HepG2 (cell line): ENCODE measurements around the gene LUC7L. TPM values are rescaled to one million over a fixed set of nuclear protein-coding genes. Genes with fewer than 3 reads are reported as not detected.

Source experiments
- CBX1 ChIP-seq: IDR thresholded peaks from one replicate; pipeline ENCODE4 v1.6.1; 2016; ENCODE audit warnings: antibody characterized with exemption, low read depth
- CSRNP1 ChIP-seq: sonication (generic); formaldehyde crosslinking; IDR thresholded peaks from 2 replicates; pipeline ENCODE4 v1.8.1; 2023; ENCODE audit warnings: mild to moderate bottlenecking, missing genetic modification reagents
- JUN ChIP-seq: sonication (generic); formaldehyde crosslinking; IDR thresholded peaks from 2 replicates; pipeline ENCODE4 v1.4.0; 2020; ENCODE audit warnings: mild to moderate bottlenecking, missing genetic modification reagents
- KAT7 ChIP-seq: IDR thresholded peaks from 2 replicates; pipeline ENCODE4 v1.6.1; 2018; ENCODE audit warnings: borderline replicate concordance, missing compliant biosample characterization
- KDM5B ChIP-seq: sonication (generic); formaldehyde crosslinking; IDR thresholded peaks from 2 replicates; pipeline ENCODE4 v1.4.0; 2020; ENCODE audit warnings: missing genetic modification reagents, mild to moderate bottlenecking, borderline replicate concordance
- LCORL ChIP-seq, 2 experiments: fragments of 450-650 bp in 1 of 2; sonication (generic) in 1 of 2; formaldehyde crosslinking in 1 of 2; IDR thresholded peaks; 2 replicates each; pipeline versions ENCODE4 v1.5.0 to v1.6.1; 2017 to 2020; ENCODE audit warnings: antibody characterized with exemption in 1 of 2, missing genetic modification reagents in 1 of 2
- MATR3 ChIP-seq: sonication (generic); formaldehyde crosslinking; IDR thresholded peaks from 2 replicates; pipeline ENCODE4 v1.4.0; 2020; ENCODE audit warnings: missing genetic modification reagents
- MAZ ChIP-seq, 2 experiments: sonication (generic) in 1 of 2; formaldehyde crosslinking in 1 of 2; IDR thresholded peaks; 2 replicates each; pipeline versions ENCODE4 v1.5.0 to v1.6.1; 2012 to 2020; ENCODE audit warnings: low read depth in 2 of 2, mild to moderate bottlenecking in 2 of 2, borderline replicate concordance in 1 of 2, improper control_type of control experiment in 1 of 2, low read length in 1 of 2, missing genetic modification reagents in 1 of 2, moderate library complexity in 1 of 2
- MBNL3 ChIP-seq: fragments of 250-450 bp; sonication (Bioruptor Pico); conservative IDR thresholded peaks from 2 replicates; pipeline ENCODE4 v1.8.0; 2022; ENCODE audit warnings: mild to moderate bottlenecking, inconsistent platforms
- NCOA2 ChIP-seq: sonication (generic); formaldehyde crosslinking; IDR thresholded peaks from 2 replicates; pipeline ENCODE4 v1.8.0; 2022; ENCODE audit warnings: inconsistent platforms
- NFIB ChIP-seq: sonication (generic); formaldehyde crosslinking; IDR thresholded peaks from 2 replicates; pipeline ENCODE4 v1.9.0; 2021; ENCODE audit warnings: missing genetic modification reagents, mild to moderate bottlenecking, borderline replicate concordance
- SRY ChIP-seq: sonication (generic); formaldehyde crosslinking; IDR thresholded peaks from 2 replicates; pipeline ENCODE4 v1.8.0; 2022; ENCODE audit warnings: mild to moderate bottlenecking, missing genetic modification reagents
- SYNCRIP ChIP-seq: fragments of 200-400 bp; formaldehyde crosslinking; IDR thresholded peaks from 2 replicates; pipeline ENCODE4 v1.6.1; 2018; ENCODE audit warnings: mild to moderate bottlenecking, low read depth, low read length; ENCODE audit not compliant: insufficient read depth
- TBP ChIP-seq: sonication (generic); formaldehyde crosslinking; IDR thresholded peaks from 2 replicates; pipeline ENCODE4 v1.5.0; 2020; ENCODE audit warnings: missing genetic modification reagents
- ZNF235 ChIP-seq: sonication (generic); formaldehyde crosslinking; IDR thresholded peaks from 2 replicates; pipeline ENCODE4 v1.8.1; 2023; ENCODE audit warnings: mild to moderate bottlenecking, missing genetic modification reagents, borderline replicate concordance
- ZNF337 ChIP-seq: sonication (generic); formaldehyde crosslinking; IDR thresholded peaks from 2 replicates; pipeline ENCODE4 v1.5.1; 2020; ENCODE audit warnings: missing genetic modification reagents, low read depth, mild to moderate bottlenecking, borderline replicate concordance
- ZNF451 ChIP-seq: sonication (generic); formaldehyde crosslinking; IDR thresholded peaks from 2 replicates; pipeline ENCODE4 v1.5.0; 2020; ENCODE audit warnings: mild to moderate bottlenecking, missing genetic modification reagents
- ZNF562 ChIP-seq: sonication (generic); formaldehyde crosslinking; IDR thresholded peaks from 2 replicates; pipeline ENCODE4 v1.8.0; 2022; ENCODE audit warnings: missing genetic modification reagents, borderline replicate concordance
- ZNF709 ChIP-seq: sonication (generic); formaldehyde crosslinking; IDR thresholded peaks from 2 replicates; pipeline ENCODE4 v1.5.0; 2020; ENCODE audit warnings: mild to moderate bottlenecking, missing genetic modification reagents
- polyA plus RNA-seq, 8 experiments: library from polyadenylated mRNA; depleted of rRNA in 3 of 8; stranded (reverse) in 7 of 8; unstranded in 1 of 8; fragments of >200 nt; fragmentation: Illumina TruSeq in 4 of 8; extraction: Trizol in 4 of 8; gene quantifications; 2 replicates each; pipeline versions ENCODE4 v1.2.1 to v1.2.3, GENCODE V29; 2011 to 2016; ENCODE audit warnings: low read depth in 4 of 8, missing spikeins in 1 of 8, mixed read lengths in 1 of 8; ENCODE audit not compliant: insufficient read depth in 1 of 8
- total RNA-seq, 5 experiments: library from RNA; depleted of rRNA; stranded (reverse); fragments of >200 nt; fragmentation: Illumina TruSeq; extraction: Trizol; gene quantifications; 2 replicates each; pipeline ENCODE4 v1.2.3, GENCODE V29; 2016; ENCODE audit warnings: low read depth in 1 of 5
- TF ChIP-seq, protein P1 (sequence below): sonication (generic); formaldehyde crosslinking; IDR thresholded peaks from 2 replicates; pipeline ENCODE4 v1.4.0; 2020; ENCODE audit warnings: missing genetic modification reagents
- TF ChIP-seq, protein P2 (sequence below): sonication (generic); formaldehyde crosslinking; conservative IDR thresholded peaks from 2 replicates; pipeline ENCODE4 v1.5.0; 2020; ENCODE audit warnings: missing genetic modification reagents

The LUC7L gene
- total and polyA plus RNA-seq, 2 of the 13 experiments (the other 11 are each of a cell fraction or from before 2014, with no cell fraction given): 48.7 to 56.9 TPM

GRCh38 chr16:180681-181564, 48.3 kb downstream of the LUC7L start (continued):
- TF ChIP-seq SRY: peak; percentile 99
- peak; percentile 99 for TF ChIP-seq CSRNP1 (CRISPR knock-in tag)
- no peak for TF ChIP-seq LCORL (IDR thresholded peaks at IDR 0.05)
- peak; percentile 93 for TF ChIP-seq LCORL (CRISPR knock-in tag; IDR thresholded peaks at IDR 0.05)
- peak; percentile 94; the same call in 1 of the 2 replicates for TF ChIP-seq NFIB (CRISPR knock-in tag)
- 0 out of 2 replicates have a peak, but pooled peaks have one; percentile 30 for TF ChIP-seq MAZ (IDR thresholded peaks at IDR 0.05; ENCODE audit: borderline replicate concordance, low read depth, low read length)
- peak; percentile 98 for TF ChIP-seq MAZ (CRISPR knock-in tag; IDR thresholded peaks at IDR 0.05; ENCODE audit: low read depth)
- peak; percentile 95 for TF ChIP-seq CBX1
- TF ChIP-seq ZNF562 (CRISPR knock-in tag): peak; percentile 93; the same call in 1 of the 2 replicates
- no peak for TF ChIP-seq MATR3 (CRISPR knock-in tag)
- TF ChIP-seq ZNF235 (CRISPR knock-in tag): peak; percentile 98
- TF ChIP-seq, protein P1, sequence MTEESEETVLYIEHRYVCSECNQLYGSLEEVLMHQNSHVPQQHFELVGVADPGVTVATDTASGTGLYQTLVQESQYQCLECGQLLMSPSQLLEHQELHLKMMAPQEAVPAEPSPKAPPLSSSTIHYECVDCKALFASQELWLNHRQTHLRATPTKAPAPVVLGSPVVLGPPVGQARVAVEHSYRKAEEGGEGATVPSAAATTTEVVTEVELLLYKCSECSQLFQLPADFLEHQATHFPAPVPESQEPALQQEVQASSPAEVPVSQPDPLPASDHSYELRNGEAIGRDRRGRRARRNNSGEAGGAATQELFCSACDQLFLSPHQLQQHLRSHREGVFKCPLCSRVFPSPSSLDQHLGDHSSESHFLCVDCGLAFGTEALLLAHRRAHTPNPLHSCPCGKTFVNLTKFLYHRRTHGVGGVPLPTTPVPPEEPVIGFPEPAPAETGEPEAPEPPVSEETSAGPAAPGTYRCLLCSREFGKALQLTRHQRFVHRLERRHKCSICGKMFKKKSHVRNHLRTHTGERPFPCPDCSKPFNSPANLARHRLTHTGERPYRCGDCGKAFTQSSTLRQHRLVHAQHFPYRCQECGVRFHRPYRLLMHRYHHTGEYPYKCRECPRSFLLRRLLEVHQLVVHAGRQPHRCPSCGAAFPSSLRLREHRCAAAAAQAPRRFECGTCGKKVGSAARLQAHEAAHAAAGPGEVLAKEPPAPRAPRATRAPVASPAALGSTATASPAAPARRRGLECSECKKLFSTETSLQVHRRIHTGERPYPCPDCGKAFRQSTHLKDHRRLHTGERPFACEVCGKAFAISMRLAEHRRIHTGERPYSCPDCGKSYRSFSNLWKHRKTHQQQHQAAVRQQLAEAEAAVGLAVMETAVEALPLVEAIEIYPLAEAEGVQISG (CRISPR knock-in tag): peak; percentile 93
- no peak for TF ChIP-seq SYNCRIP
- no peak; the same call in 1 of the 2 replicates for TF ChIP-seq KAT7 (CRISPR knock-in tag)
- TF ChIP-seq MBNL3 (CRISPR knock-in tag): no peak
- peak; percentile 100 for TF ChIP-seq KDM5B (CRISPR knock-in tag)
- TF ChIP-seq TBP (CRISPR knock-in tag): no peak
- TF ChIP-seq ZNF451 (CRISPR knock-in tag): peak; percentile 98
- TF ChIP-seq JUN (CRISPR knock-in tag): peak; percentile 77
- TF ChIP-seq ZNF709: peak; percentile 98
- TF ChIP-seq NCOA2 (CRISPR knock-in tag): peak; percentile 63; the same call in 1 of the 2 replicates
- TF ChIP-seq ZNF337 (CRISPR knock-in tag): peak; percentile 98; the same call in 1 of the 2 replicates
- TF ChIP-seq, protein P2, sequence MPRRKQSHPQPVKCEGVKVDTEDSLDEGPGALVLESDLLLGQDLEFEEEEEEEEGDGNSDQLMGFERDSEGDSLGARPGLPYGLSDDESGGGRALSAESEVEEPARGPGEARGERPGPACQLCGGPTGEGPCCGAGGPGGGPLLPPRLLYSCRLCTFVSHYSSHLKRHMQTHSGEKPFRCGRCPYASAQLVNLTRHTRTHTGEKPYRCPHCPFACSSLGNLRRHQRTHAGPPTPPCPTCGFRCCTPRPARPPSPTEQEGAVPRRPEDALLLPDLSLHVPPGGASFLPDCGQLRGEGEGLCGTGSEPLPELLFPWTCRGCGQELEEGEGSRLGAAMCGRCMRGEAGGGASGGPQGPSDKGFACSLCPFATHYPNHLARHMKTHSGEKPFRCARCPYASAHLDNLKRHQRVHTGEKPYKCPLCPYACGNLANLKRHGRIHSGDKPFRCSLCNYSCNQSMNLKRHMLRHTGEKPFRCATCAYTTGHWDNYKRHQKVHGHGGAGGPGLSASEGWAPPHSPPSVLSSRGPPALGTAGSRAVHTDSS (CRISPR knock-in tag): no peak
